Heart left ventricle (tissue), 13 donors: ENCODE results near the gene IFFO2.

Experiments
- POLR2A ChIP-seq, 2 donors: fragments of 450-650 bp; IDR thresholded peaks; one replicate each; pipeline ENCODE4 v1.6.1; 2017; ENCODE audit warnings: antibody characterized with exemption in 2 of 2, mild to moderate bottlenecking in 2 of 2, moderate library complexity in 2 of 2
- TF ChIP-seq, protein P1 (sequence below), 12 donors: fragments of 200-600 bp; sonication (generic) in 4 of 12; IDR thresholded peaks; one replicate each; pipeline versions ENCODE4 v1.5.0 to v1.8.0; 2018 to 2022; ENCODE audit warnings: antibody characterized with exemption in 12 of 12, mild to moderate bottlenecking in 5 of 12
- donor health status: ischemic (EF 13 %, LVEDD 7.1; RV severe dilation, severe dysfunction).
- donor health status: DM: no; HTN: yes; CAD: no.
- donor health status: DM: no; HTN: no; CAD: no.
- donor health status: ischemic (EF 25% LVEDD 6.9; RV normal size, moderate dysfunction).
- donor health status: ischemic (EF 25% LVEDD 5.7; RV mildly dilated, moderate dysfunction).
- donor health status: ischemic (EF 35%, LVEDD 5.7; RV mildly dilated, moderate dysfunction).
- donor health status: nonischemic (EF 11% LVEDD 7.7; RV severe dilation, severe dysfunction).
- donor health status: DM: yes; HTN: yes; CAD: no.
- donor health status: PGD.
- donor health status: ischemic (EF 29% LVEDD 5.4; RV normal size, mild dysfunction).
- donor health status: nonischemic (EF 23%, LVEDD 6.1; RV moderate dilation, normal function).

DNA sequence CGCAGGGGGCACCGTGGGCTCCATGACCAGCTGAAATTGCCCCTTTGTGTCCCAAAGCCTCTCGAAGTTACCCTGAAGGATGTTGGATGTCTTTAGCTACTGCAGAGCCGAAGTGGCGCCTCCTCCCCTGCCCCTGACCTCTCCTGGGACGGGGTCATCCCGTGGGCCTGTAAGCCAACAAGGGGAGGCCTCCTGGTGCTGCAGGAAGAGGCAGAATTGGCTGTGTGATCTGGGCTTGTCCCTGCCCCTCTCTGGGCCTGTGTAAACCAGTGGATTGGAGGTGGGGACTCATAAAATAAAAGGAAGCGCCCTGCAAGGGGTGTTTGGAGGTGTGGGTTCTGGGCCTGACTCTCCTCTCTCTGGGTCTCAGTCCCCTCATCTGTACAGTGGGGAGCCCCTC lies 94.9 kb downstream of the IFFO2 start:
- TF ChIP-seq, protein P1, sequence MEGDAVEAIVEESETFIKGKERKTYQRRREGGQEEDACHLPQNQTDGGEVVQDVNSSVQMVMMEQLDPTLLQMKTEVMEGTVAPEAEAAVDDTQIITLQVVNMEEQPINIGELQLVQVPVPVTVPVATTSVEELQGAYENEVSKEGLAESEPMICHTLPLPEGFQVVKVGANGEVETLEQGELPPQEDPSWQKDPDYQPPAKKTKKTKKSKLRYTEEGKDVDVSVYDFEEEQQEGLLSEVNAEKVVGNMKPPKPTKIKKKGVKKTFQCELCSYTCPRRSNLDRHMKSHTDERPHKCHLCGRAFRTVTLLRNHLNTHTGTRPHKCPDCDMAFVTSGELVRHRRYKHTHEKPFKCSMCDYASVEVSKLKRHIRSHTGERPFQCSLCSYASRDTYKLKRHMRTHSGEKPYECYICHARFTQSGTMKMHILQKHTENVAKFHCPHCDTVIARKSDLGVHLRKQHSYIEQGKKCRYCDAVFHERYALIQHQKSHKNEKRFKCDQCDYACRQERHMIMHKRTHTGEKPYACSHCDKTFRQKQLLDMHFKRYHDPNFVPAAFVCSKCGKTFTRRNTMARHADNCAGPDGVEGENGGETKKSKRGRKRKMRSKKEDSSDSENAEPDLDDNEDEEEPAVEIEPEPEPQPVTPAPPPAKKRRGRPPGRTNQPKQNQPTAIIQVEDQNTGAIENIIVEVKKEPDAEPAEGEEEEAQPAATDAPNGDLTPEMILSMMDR (IDR thresholded peaks at IDR 0.05) = no peak
- no peak for TF ChIP-seq POLR2A (IDR thresholded peaks at IDR 0.05)
